ENCODE measurements around the gene RPRD2. TPM values are rescaled to one million over a fixed set of nuclear protein-coding genes. Genes with fewer than 3 reads are reported as not detected.

The RPRD2 gene
- total RNA-seq, 1 donor from 2014 or later: 12.0 TPM

DNA sequence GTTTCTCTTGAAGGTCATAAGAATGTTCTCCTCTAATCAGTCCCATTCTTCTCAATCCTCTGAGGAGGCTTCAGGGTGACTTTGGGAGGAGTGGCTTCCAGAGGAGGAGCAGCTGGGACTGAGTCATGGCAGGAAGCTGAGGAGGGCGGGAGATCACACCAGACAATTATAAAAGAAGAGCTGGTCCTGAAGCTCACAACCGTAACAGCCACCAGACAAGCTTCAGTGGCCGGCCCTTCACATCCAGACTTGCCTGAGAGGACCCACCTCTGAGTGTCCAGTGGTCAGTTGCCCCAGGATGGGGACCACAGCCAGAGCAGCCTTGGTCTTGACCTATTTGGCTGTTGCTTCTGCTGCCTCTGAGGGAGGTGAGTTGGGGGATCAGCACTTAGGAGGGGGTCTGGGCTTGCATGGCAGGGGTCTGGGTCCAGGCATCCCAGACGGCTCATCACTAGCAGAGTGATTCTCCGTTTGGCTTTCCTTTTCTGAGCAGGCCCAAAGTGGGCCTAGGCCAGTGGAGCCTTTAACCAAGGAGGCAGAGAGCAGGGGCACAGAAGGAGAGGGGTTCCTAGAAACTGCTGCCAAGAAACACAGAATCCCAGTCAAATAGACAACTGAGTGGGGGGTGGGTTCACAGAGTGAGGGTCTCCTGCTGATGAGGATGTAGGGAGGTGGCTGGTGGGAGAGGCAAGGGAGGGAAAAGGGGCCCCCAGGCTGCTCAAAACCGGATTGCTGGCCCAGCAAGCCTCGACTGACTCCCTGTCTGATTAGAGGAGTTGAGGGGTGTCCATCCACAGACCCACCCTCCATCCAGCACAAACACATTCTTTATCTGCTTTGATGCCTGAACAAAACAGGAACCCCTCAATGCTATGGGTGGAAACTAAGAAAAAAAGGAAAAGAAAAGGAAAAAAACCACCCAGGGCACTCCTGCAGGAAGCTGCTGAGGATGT lies 144.2 kb downstream of the RPRD2 start, which contains the start of gene ECM1:
Gene ECM1, plus strand, starts transcription at position 198 of the 953 bp plus-strand sequence. Its CDS starts 101 bp downstream, at position 299.
- Histone ChIP-seq H3K27me3 (ENCODE audit: control insufficient read depth in 3 of 3, insufficient read depth in 3 of 3, low read length in 3 of 3) (no peaks in the 10 kb centered on the region), H3K9me3 (ENCODE audit: control insufficient read depth in 3 of 3, low read length in 3 of 3) (no peaks in the 10 kb centered on the region), H3K4me3 (ENCODE audit: low read length in 3 of 3) (peak within 1 kb of the TSS in 2 of 3 donors; percentile 57 to 67), H3K4me1 (ENCODE audit: control insufficient read depth in 3 of 3, insufficient read depth in 3 of 3, low read length in 3 of 3) (peaks cover 3 to 14% (median 13%) of the 10 kb centered on the region in 3 donors), H3K36me3 (ENCODE audit: control insufficient read depth in 3 of 3, insufficient read depth in 3 of 3, low read length in 3 of 3) (peaks cover 40 to 52% (median 51%) of the 10 kb centered on the region in 3 donors), H3K9ac (ENCODE audit: low read depth in 1 of 3, low read length in 3 of 3) (peak within 1 kb of the TSS; percentile 24 to 70 (median 69)), H3K27ac (ENCODE audit: low read depth, low read length) (peak within 1 kb of the TSS; percentile 58)

DNA sequence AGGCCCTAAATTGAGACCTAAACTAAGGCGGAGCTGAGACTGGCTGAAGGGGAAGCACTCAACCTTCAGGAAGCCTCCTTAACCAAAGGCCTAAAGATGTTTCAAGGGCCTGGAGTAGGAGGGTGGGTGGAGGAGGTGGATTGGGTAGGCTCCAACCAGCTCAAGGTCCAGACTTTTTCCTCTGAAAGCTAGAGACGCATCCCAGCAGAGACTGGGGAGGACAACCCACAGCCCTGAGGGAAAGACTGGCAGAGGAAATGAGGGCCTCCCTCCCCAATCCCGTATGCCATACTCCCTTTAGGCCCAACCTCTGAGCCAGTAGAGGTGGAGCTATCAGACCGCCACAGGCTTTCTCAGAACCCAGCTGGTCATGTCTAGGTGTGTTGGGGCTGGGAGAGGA lies 145.0 kb downstream of the RPRD2 start:
- H3K4me3 ChIP-seq (ENCODE audit: low read length in 3 of 3): peak overlapping the region in 2 of 3 donors; percentile 20 to 35
- no peaks in the 10 kb centered on the region for H3K9me3 ChIP-seq (ENCODE audit: control insufficient read depth in 3 of 3, low read length in 3 of 3)
- H3K9ac ChIP-seq (ENCODE audit: low read depth in 1 of 3, low read length in 3 of 3): peak overlapping the region; percentile 6 to 45 (median 36)
- no peaks in the 10 kb centered on the region for H3K27me3 ChIP-seq (ENCODE audit: control insufficient read depth in 3 of 3, insufficient read depth in 3 of 3, low read length in 3 of 3)
- H3K4me1 ChIP-seq (ENCODE audit: control insufficient read depth in 3 of 3, insufficient read depth in 3 of 3, low read length in 3 of 3): peaks cover 3 to 14% (median 13%) of the 10 kb centered on the region in 3 donors
- H3K27ac ChIP-seq (ENCODE audit: low read depth, low read length): no peak overlapping the region
- peaks cover 39 to 52% (median 49%) of the 10 kb centered on the region in 3 donors for H3K36me3 ChIP-seq (ENCODE audit: control insufficient read depth in 3 of 3, insufficient read depth in 3 of 3, low read length in 3 of 3)

DNA sequence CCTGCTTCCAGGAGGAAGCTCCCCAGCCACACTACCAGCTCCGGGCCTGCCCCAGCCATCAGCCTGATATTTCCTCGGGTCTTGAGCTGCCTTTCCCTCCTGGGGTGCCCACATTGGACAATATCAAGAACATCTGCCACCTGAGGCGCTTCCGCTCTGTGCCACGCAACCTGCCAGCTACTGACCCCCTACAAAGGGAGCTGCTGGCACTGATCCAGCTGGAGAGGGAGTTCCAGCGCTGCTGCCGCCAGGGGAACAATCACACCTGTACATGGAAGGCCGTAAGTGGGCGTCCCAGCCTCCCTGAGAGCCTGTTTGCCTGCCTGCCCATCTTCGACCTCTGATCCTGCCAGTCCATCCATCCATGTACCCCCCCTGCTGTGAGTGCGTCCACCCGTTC lies 147.6 kb downstream of the RPRD2 start:
- Histone ChIP-seq H3K9ac (ENCODE audit: low read depth in 1 of 3, low read length in 3 of 3) (no peak overlapping the region), H3K27ac (ENCODE audit: low read depth, low read length) (no peak overlapping the region), H3K4me3 (ENCODE audit: low read length in 3 of 3) (no peak overlapping the region), H3K36me3 (ENCODE audit: control insufficient read depth in 3 of 3, insufficient read depth in 3 of 3, low read length in 3 of 3) (peaks cover 18 to 27% (median 23%) of the 10 kb centered on the region in 3 donors), H3K27me3 (ENCODE audit: control insufficient read depth in 3 of 3, insufficient read depth in 3 of 3, low read length in 3 of 3) (no peaks in the 10 kb centered on the region), H3K4me1 (ENCODE audit: control insufficient read depth in 3 of 3, insufficient read depth in 3 of 3, low read length in 3 of 3) (peaks cover 12 to 29% (median 17%) of the 10 kb centered on the region in 3 donors), H3K9me3 (ENCODE audit: control insufficient read depth in 3 of 3, low read length in 3 of 3) (no peaks in the 10 kb centered on the region)

DNA sequence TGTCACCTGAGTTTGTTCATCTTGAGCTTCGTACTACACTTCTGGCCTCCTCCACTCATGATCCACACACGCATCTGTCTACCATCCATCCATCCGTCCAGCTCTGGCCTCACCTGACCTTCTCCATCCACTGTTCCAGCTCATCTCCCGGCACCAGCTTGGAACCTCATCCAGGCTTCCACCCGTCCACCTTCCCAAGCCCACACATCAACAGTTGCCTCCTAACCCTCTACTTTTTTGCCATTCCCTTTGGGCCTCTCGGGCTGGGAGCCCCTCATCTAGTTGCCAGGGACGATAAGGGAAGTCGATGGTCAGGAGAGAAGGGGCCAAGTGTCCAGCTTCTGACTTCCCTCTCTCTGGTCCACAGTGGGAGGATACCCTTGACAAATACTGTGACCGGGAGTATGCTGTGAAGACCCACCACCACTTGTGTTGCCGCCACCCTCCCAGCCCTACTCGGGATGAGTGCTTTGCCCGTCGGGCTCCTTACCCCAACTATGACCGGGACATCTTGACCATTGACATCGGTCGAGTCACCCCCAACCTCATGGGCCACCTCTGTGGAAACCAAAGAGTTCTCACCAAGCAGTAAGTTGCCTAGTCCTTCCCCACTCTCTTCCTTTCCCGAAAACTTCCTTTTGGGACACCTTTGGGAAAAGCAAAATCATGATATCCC lies 148.2 kb downstream of the RPRD2 start:
- Histone ChIP-seq H3K9ac (ENCODE audit: low read depth in 1 of 3, low read length in 3 of 3) (no peak overlapping the region), H3K4me3 (ENCODE audit: low read length in 3 of 3) (no peak overlapping the region), H3K27me3 (ENCODE audit: control insufficient read depth in 3 of 3, insufficient read depth in 3 of 3, low read length in 3 of 3) (no peaks in the 10 kb centered on the region), H3K9me3 (ENCODE audit: control insufficient read depth in 3 of 3, low read length in 3 of 3) (no peaks in the 10 kb centered on the region), H3K4me1 (ENCODE audit: control insufficient read depth in 3 of 3, insufficient read depth in 3 of 3, low read length in 3 of 3) (peaks cover 12 to 31% (median 17%) of the 10 kb centered on the region in 3 donors), H3K27ac (ENCODE audit: low read depth, low read length) (no peak overlapping the region), H3K36me3 (ENCODE audit: control insufficient read depth in 3 of 3, insufficient read depth in 3 of 3, low read length in 3 of 3) (peaks cover 14 to 22% (median 19%) of the 10 kb centered on the region in 3 donors)

GRCh38 chr1:150512846-150513245 lies 148.9 kb downstream of the RPRD2 start:
- H3K27me3 ChIP-seq (ENCODE audit: control insufficient read depth in 3 of 3, insufficient read depth in 3 of 3, low read length in 3 of 3): no peaks in the 10 kb centered on the region
- H3K36me3 ChIP-seq (ENCODE audit: control insufficient read depth in 3 of 3, insufficient read depth in 3 of 3, low read length in 3 of 3): peaks cover 14 to 20% (median 19%) of the 10 kb centered on the region in 3 donors
- no peaks in the 10 kb centered on the region for H3K9me3 ChIP-seq (ENCODE audit: control insufficient read depth in 3 of 3, low read length in 3 of 3)
- no peak overlapping the region for H3K9ac ChIP-seq (ENCODE audit: low read depth in 1 of 3, low read length in 3 of 3)
- no peak overlapping the region for H3K4me3 ChIP-seq (ENCODE audit: low read length in 3 of 3)
- H3K27ac ChIP-seq (ENCODE audit: low read depth, low read length): no peak overlapping the region
- peaks cover 12 to 35% (median 13%) of the 10 kb centered on the region in 3 donors for H3K4me1 ChIP-seq (ENCODE audit: control insufficient read depth in 3 of 3, insufficient read depth in 3 of 3, low read length in 3 of 3)

- Histone ChIP-seq H3K9ac (ENCODE audit: low read depth in 1 of 3, low read length in 3 of 3) (no peak overlapping the region), H3K9me3 (ENCODE audit: control insufficient read depth in 3 of 3, low read length in 3 of 3) (no peaks in the 10 kb centered on the region), H3K36me3 (ENCODE audit: control insufficient read depth in 3 of 3, insufficient read depth in 3 of 3, low read length in 3 of 3) (peaks cover 14 to 20% (median 19%) of the 10 kb centered on the region in 3 donors), H3K27me3 (ENCODE audit: control insufficient read depth in 3 of 3, insufficient read depth in 3 of 3, low read length in 3 of 3) (no peaks in the 10 kb centered on the region), H3K4me3 (ENCODE audit: low read length in 3 of 3) (no peak overlapping the region), H3K4me1 (ENCODE audit: control insufficient read depth in 3 of 3, insufficient read depth in 3 of 3, low read length in 3 of 3) (peaks cover 9 to 32% (median 10%) of the 10 kb centered on the region in 3 donors), H3K27ac (ENCODE audit: low read depth, low read length) (no peak overlapping the region)
Observed at GRCh38 chr1:150513351-150513791, 149.4 kb downstream of the RPRD2 start.

DNA sequence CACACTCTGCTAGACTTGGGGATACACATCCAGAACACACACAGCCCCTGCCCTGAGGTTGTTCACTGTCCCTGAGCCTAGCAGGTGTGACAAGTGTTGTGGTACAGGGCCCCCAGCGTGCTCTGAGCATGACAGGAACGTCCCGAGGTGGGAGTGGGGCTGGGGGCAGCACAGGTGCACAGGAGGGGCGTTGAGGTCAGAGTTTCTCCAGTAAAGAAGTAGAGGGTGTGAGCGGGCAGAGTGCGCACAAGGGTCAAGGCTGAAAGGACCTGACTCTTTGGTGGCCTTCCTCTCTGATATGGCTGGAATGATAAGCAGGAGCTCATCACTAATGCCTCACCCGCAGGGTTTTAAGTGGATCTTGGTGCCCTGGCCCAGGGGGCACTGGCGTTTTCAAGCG lies 150.3 kb downstream of the RPRD2 start:
- H3K4me3 ChIP-seq (ENCODE audit: low read length in 3 of 3): peak overlapping the region in 2 of 3 donors; percentile 71 to 95
- H3K9ac ChIP-seq (ENCODE audit: low read depth in 1 of 3, low read length in 3 of 3): peak overlapping the region; percentile 92 to 96 (median 94)
- H3K4me1 ChIP-seq (ENCODE audit: control insufficient read depth in 3 of 3, insufficient read depth in 3 of 3, low read length in 3 of 3): peaks cover 6 to 26% (median 9%) of the 10 kb centered on the region in 3 donors
- no peaks in the 10 kb centered on the region for H3K9me3 ChIP-seq (ENCODE audit: control insufficient read depth in 3 of 3, low read length in 3 of 3)
- peak overlapping the region; percentile 93 for H3K27ac ChIP-seq (ENCODE audit: low read depth, low read length)
- peaks cover 14 to 20% (median 19%) of the 10 kb centered on the region in 3 donors for H3K36me3 ChIP-seq (ENCODE audit: control insufficient read depth in 3 of 3, insufficient read depth in 3 of 3, low read length in 3 of 3)
- H3K27me3 ChIP-seq (ENCODE audit: control insufficient read depth in 3 of 3, insufficient read depth in 3 of 3, low read length in 3 of 3): no peaks in the 10 kb centered on the region

GRCh38 chr1:150514913-150515327 lies 151.0 kb downstream of the RPRD2 start:
- Histone ChIP-seq H3K9me3 (ENCODE audit: control insufficient read depth in 3 of 3, low read length in 3 of 3) (no peaks in the 10 kb centered on the region), H3K4me3 (ENCODE audit: low read length in 3 of 3) (peak overlapping the region; percentile 71 to 95 (median 93))

DNA sequence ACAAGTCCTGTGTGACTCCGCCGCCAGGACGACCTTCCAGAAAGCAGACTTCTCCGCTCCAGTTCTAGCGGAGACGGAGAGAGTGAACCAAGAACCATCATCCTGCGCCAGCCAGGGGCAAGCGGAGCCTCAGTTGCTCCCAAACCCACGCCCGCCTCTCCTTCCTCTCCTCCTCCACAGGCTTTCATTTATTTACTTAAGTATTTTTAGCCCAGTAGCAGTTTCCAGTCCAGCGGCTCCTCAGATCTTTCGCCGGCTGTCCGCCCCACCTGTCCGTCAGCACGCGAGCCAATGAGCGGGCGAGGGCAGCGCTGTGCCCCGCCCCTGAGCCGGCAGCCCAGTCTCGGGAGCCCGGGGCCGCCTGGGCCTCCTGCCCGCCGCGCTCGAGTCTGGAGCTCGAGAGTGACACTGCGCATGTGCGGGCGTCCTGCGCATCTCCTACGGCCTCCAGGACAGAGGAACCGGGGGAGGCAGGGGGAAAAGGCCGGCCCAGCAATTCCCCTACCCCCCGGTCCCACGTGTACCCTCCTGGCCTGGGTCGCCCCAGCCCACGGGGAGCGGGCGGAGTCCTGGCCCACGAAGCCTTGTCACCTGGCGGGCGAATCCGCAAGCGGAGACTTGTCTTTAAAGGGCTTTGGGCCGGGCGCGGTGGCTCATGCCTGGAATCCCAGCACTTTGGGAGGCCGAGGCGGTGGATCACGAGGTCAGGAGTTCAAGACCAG lies 151.5 kb downstream of the RPRD2 start, which contains the start of gene FALEC:
Gene FALEC, plus strand, starts transcription at position 425 of the 722 bp plus-strand sequence.
- Histone ChIP-seq H3K9ac (ENCODE audit: low read depth in 1 of 3, low read length in 3 of 3) (peak within 1 kb of the TSS; percentile 92 to 96 (median 94)), H3K36me3 (ENCODE audit: control insufficient read depth in 3 of 3, insufficient read depth in 3 of 3, low read length in 3 of 3) (peaks cover 10 to 20% (median 19%) of the 10 kb centered on the region in 3 donors), H3K27me3 (ENCODE audit: control insufficient read depth in 3 of 3, insufficient read depth in 3 of 3, low read length in 3 of 3) (no peaks in the 10 kb centered on the region), H3K4me1 (ENCODE audit: control insufficient read depth in 3 of 3, insufficient read depth in 3 of 3, low read length in 3 of 3) (peaks cover 4 to 24% (median 9%) of the 10 kb centered on the region in 3 donors), H3K9me3 (ENCODE audit: control insufficient read depth in 3 of 3, low read length in 3 of 3) (no peaks in the 10 kb centered on the region), H3K4me3 (ENCODE audit: low read length in 3 of 3) (peak within 1 kb of the TSS; percentile 71 to 95 (median 93)), H3K27ac (ENCODE audit: low read depth, low read length) (peak within 1 kb of the TSS; percentile 93)

More at GRCh38 chr1:150514913-150515327, 151.0 kb downstream of the RPRD2 start:
- peaks cover 10 to 20% (median 19%) of the 10 kb centered on the region in 3 donors for H3K36me3 ChIP-seq (ENCODE audit: control insufficient read depth in 3 of 3, insufficient read depth in 3 of 3, low read length in 3 of 3)
- peak overlapping the region; percentile 92 to 96 (median 94) for H3K9ac ChIP-seq (ENCODE audit: low read depth in 1 of 3, low read length in 3 of 3)
- H3K27me3 ChIP-seq (ENCODE audit: control insufficient read depth in 3 of 3, insufficient read depth in 3 of 3, low read length in 3 of 3): no peaks in the 10 kb centered on the region
- peak overlapping the region; percentile 93 for H3K27ac ChIP-seq (ENCODE audit: low read depth, low read length)
- peaks cover 4 to 24% (median 9%) of the 10 kb centered on the region in 3 donors for H3K4me1 ChIP-seq (ENCODE audit: control insufficient read depth in 3 of 3, insufficient read depth in 3 of 3, low read length in 3 of 3)
